Stomach (tissue), 4 donors: Measurements from ENCODE around the gene GLCE.

ENCODE experiments used
- EP300 ChIP-seq: sonication (generic); formaldehyde crosslinking; IDR thresholded peaks from one replicate; pipeline ENCODE4 v1.6.1; 2017; ENCODE audit warnings: antibody characterized with exemption
- POLR2A ChIP-seq, 4 donors: fragments of 450-650 bp; IDR thresholded peaks; one replicate each; pipeline ENCODE4 v1.6.1; 2016; ENCODE audit warnings: antibody characterized with exemption in 4 of 4, control low read depth in 2 of 4, mild to moderate bottlenecking in 1 of 4, moderate library complexity in 1 of 4
- TF ChIP-seq, protein P1 (sequence below), 7 experiments: fragments of 450-650 bp in 4 of 7; fragments of 200-600 bp in 3 of 7; sonication (generic) in 3 of 7; IDR thresholded peaks; one replicate each; pipeline ENCODE4 v1.5.1; 2016 to 2019; ENCODE audit warnings: antibody characterized with exemption in 7 of 7, control low read depth in 2 of 7, mild to moderate bottlenecking in 1 of 7

DNA sequence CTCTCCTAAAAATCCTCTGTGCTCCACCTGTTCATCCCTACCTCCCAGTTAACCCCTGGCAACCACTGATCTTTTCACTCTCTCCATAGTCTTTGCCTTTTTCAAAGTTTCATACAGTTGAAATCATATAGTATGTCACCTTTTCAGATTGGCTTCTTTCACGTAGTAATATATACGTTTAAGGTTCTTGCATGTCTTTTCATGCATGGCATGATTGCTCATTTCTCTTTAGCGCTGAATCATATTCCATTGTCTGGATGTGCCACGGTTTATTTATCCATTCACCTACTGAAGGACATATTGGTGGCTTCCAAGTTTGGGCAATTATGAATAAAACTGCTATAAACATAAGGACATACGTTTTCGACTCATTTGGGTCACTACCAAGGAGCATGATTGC is 28.7 kb downstream of the GLCE start:
- TF ChIP-seq, protein P1, sequence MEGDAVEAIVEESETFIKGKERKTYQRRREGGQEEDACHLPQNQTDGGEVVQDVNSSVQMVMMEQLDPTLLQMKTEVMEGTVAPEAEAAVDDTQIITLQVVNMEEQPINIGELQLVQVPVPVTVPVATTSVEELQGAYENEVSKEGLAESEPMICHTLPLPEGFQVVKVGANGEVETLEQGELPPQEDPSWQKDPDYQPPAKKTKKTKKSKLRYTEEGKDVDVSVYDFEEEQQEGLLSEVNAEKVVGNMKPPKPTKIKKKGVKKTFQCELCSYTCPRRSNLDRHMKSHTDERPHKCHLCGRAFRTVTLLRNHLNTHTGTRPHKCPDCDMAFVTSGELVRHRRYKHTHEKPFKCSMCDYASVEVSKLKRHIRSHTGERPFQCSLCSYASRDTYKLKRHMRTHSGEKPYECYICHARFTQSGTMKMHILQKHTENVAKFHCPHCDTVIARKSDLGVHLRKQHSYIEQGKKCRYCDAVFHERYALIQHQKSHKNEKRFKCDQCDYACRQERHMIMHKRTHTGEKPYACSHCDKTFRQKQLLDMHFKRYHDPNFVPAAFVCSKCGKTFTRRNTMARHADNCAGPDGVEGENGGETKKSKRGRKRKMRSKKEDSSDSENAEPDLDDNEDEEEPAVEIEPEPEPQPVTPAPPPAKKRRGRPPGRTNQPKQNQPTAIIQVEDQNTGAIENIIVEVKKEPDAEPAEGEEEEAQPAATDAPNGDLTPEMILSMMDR (IDR thresholded peaks at IDR 0.05) = no peak
- no peak for TF ChIP-seq POLR2A (IDR thresholded peaks at IDR 0.05)
- no peak for TF ChIP-seq EP300
